Thymus (tissue), 11 donors: ENCODE data around the gene SUMO2. TPM values are rescaled to one million over a fixed set of nuclear protein-coding genes. Genes with fewer than 3 reads are reported as not detected.

Experiments used
- DNase-seq, 9 donors: peaks; one replicate each; pipeline ENCODE4 v3.0.0-alpha.2; 2013; ENCODE audit warnings: low spot score in 9 of 9, low read depth in 6 of 9, missing footprints in 1 of 9
- H3K27ac ChIP-seq, 2 donors: one replicate each; pipeline ENCODE4 v1.5.1; 2013; ENCODE audit warnings: control low read depth in 1 of 2, low read depth in 1 of 2, low read length in 1 of 2, mild to moderate bottlenecking in 1 of 2, moderate library complexity in 1 of 2
- H3K27me3 ChIP-seq, 2 donors: one replicate each; pipeline ENCODE4 v1.5.1; 2013; ENCODE audit warnings: low read length in 1 of 2; ENCODE audit not compliant: control insufficient read depth in 2 of 2, insufficient read depth in 1 of 2
- H3K36me3 ChIP-seq, 2 donors: one replicate each; pipeline ENCODE4 v1.5.1; 2013; ENCODE audit warnings: low read length in 1 of 2, mild to moderate bottlenecking in 1 of 2, moderate library complexity in 1 of 2; ENCODE audit not compliant: control insufficient read depth in 2 of 2, insufficient read depth in 2 of 2
- H3K4me1 ChIP-seq, 2 donors: one replicate each; pipeline ENCODE4 v1.5.1; 2013; ENCODE audit warnings: low read length in 2 of 2; ENCODE audit not compliant: control insufficient read depth in 2 of 2, insufficient read depth in 2 of 2
- H3K4me3 ChIP-seq, 2 donors: one replicate each; pipeline ENCODE4 v1.5.1; 2013; ENCODE audit warnings: low read length in 2 of 2, control low read depth in 1 of 2, mild to moderate bottlenecking in 1 of 2
- H3K9me3 ChIP-seq, 2 donors: one replicate each; pipeline ENCODE4 v1.5.1; 2013; ENCODE audit warnings: low read length in 1 of 2, mild to moderate bottlenecking in 1 of 2; ENCODE audit not compliant: control insufficient read depth in 2 of 2, insufficient read depth in 1 of 2
- WGBS: extraction: QIAGEN DNeasy Blood & Tissue Kit; methylation state at CpG from one replicate; pipeline ENCODE4 v1.1.7; 2013; 5-methylcytosine and 5-hydroxymethylcytosine counted together
- polyA plus RNA-seq: library from polyadenylated mRNA; stranded (reverse); fragments of 200-250 nt; gene quantifications from one replicate; pipeline ENCODE4 v1.2.3, GENCODE V29; 2013
- total RNA-seq: library from RNA; stranded (reverse); fragments of 120-200 nt; gene quantifications from one replicate; pipeline ENCODE4 v1.2.4, GENCODE V29; 2013
- donor health status: healthy.

The SUMO2 gene
- total and polyA plus RNA-seq, 2 donors = 135 to 342 TPM

DNA sequence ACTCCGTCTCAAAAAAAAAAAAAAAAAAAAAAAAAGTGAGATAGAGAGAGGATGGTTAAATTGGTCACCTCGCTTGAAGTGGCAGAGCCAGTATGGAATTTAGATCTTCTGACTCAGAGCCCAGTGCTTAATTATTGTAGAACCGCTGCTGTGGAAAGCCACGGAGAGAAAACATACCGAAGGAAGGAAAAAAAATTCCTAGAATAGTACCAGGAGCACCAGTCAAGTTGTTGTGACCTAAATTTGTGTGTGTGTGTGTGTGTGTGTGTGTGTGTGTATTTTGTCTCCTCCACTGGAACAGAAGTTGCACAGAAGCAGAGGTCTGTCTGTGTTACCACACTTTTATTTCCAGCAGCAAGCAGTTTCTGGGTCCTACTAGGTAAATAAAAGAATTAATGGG is 12.1 kb upstream of the SUMO2 start:
- Histone ChIP-seq H3K9me3 (no peaks in the 10 kb centered on the region), H3K4me1 (no peaks in the 10 kb centered on the region), H3K27ac (no peak overlapping the region), H3K4me3 (no peak overlapping the region), H3K36me3 (no peaks in the 10 kb centered on the region), H3K27me3 (no peaks in the 10 kb centered on the region)
- 97% methylated on average over 4 of the region's 5 CpGs for WGBS
- DNase-seq = no peak

DNA sequence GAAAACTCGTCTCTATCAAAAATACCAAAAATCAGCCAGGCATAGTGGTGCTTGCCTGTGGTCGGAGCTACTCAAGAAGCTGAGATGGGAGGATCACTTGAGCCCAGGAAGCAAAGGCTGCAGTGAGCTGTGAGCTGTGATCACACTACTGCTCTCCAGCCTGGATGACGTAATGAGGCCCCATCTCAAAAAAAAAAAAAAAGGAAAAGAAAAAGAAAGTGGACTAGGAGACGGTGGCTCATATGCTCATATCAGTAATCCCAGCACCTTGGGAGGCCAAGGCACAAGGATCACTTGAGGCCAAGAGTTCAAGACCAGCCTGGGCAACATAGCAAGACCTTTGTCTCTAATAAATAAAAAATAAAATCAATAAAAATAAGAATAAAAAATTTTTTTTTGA is 8.8 kb upstream of the SUMO2 start:
- Histone ChIP-seq H3K4me3 (no peak overlapping the region), H3K36me3 (no peaks in the 10 kb centered on the region), H3K27ac (no peak overlapping the region), H3K4me1 (peaks cover 0 to 3% of the 10 kb centered on the region in 2 donors), H3K9me3 (no peaks in the 10 kb centered on the region), H3K27me3 (no peaks in the 10 kb centered on the region)
- 97% methylated on average over 4 of the region's 4 CpGs for WGBS
- DNase-seq = no peak

DNA sequence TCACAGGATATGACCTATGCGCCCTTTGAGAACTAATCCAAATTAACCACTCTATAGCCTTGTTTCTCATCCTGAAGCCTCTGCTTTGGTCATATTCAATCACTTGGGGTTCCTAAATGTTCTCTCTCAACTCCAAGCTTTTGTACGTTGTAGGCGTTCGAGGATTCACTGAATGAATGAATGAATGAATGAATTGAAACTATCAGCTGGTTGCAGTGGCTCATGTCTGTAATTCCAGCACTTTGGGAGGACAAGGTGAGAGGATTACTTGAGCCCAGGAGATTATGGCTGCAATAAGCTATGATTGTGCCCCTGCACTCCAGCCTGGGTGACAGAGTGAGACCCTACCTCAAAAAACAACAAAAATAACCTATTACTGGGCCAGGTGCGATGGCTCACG is 5.9 kb upstream of the SUMO2 start:
- WGBS = 97% methylated on average over 6 of the region's 6 CpGs
- Histone ChIP-seq H3K4me1 (peaks cover 0 to 5% of the 10 kb centered on the region in 2 donors), H3K36me3 (no peaks in the 10 kb centered on the region), H3K27me3 (no peaks in the 10 kb centered on the region), H3K9me3 (no peaks in the 10 kb centered on the region), H3K27ac (no peak overlapping the region), H3K4me3 (no peak overlapping the region)
- no peak for DNase-seq

DNA sequence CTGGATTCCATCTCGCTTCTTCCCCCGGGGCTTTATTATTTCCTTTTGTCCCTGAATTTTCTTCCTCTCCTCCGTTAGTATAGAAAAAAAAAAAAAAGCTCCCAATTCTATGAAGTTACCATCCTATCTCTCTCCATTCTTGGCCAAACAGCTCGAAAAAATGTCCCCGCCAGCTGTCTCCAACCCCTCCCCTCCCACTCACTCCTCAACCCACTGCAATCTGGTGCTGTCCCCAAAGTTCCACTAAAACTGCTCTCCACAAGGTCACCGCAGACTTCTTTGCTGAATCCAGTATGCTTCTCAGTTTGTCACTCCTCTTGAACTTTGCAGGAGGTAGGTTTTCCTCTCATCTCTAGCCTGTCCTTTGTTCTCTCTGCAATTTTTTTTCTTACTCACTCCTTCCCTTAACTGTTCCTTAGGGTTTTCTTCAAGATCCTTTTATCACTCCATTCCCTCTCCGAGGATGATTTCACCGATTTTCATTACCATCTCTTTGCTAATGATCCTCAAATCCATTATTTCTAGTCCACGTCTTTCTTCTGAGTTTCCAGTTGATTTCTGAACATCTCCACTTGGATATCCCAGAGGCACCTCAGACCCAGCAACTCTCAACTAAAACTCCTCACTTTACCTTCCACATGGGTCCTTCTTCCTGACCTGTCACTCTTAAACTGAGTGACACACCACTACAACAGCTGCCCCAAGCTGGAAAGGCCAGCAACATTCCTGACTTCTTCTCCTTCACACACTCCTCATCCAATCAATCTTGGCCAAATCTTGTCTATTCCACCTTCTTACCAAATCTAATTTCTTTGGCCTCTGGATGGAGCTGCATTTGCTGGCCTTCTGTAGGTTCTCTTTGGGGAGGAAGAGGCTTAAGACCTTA is 1.5 kb upstream of the SUMO2 start:
- Histone ChIP-seq H3K27me3 (no peaks in the 10 kb centered on the region), H3K4me1 (peaks cover 3 to 23% of the 10 kb centered on the region in 2 donors), H3K27ac (no peak overlapping the region), H3K4me3 (no peak overlapping the region), H3K9me3 (no peaks in the 10 kb centered on the region), H3K36me3 (peaks cover 5 to 15% of the 10 kb centered on the region in 2 donors)
- DNase-seq = no peak
- 97% methylated on average over 9 of the region's 9 CpGs for WGBS

DNA sequence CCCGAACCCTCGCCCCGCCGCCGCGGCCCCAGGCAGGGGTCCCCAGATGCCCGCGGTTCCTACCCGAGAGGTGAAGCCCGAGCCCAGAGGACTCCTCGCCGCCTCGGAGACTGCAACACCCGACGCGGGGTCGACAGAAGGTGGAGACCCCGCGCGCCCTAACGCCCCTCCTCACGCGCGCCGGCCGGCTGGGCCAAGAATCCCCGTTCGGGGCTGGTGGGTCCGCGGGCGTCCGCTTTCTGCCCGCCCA is 515 bp downstream of the SUMO2 start:
- H3K9me3 ChIP-seq = no peaks in the 10 kb centered on the region
- H3K36me3 ChIP-seq = peaks cover 18 to 32% of the 10 kb centered on the region in 2 donors
- no peak for DNase-seq
- H3K27ac ChIP-seq = peak overlapping the region; percentile 98 to 100
- H3K4me1 ChIP-seq = peaks cover 3 to 30% of the 10 kb centered on the region in 2 donors
- peak overlapping the region; percentile 96 to 98 for H3K4me3 ChIP-seq
- under 1% methylated on average over 33 of the region's 33 CpGs for WGBS
- H3K27me3 ChIP-seq = no peaks in the 10 kb centered on the region

DNA sequence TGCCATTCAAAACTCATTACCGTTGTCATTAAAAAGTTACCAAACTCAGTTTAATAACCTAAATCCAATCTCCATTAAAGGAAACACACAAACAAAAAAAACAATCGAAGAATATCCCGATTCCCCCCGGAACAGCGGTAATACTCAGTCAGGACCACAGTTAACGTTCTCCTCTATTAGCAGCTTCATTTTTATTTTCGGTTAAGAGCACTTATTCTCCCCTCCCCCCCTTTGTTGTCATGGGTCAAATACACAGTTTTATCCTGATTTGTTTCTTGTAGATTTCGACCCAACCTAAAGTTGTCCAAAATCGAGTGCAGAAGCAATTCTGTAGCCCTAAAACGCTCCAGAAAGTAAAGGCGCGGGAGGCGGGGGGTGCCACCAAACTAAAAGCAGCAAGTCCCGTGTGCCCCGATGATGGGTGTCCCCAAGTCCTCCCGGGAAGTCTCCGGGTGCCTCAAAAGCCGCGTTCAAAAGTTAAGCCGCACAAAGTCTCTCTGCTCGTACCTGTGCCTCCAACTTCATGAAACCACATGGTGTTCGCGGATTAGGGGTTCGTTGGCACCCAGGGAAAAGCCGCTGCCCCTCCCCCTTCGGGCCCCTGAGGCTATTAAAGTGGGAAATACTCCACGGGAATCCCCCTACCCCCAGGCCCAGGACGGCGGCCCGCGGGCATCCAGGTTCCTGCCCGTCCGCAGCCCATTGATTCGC is 996 bp downstream of the SUMO2 start:
- peak overlapping the region; percentile 96 to 98 for H3K4me3 ChIP-seq
- H3K4me1 ChIP-seq = peaks cover 3 to 30% of the 10 kb centered on the region in 2 donors
- peaks cover 20 to 37% of the 10 kb centered on the region in 2 donors for H3K36me3 ChIP-seq
- no peaks in the 10 kb centered on the region for H3K9me3 ChIP-seq
- H3K27ac ChIP-seq = peak overlapping the region; percentile 98 to 100
- WGBS = under 1% methylated on average over 34 of the region's 34 CpGs
- DNase-seq = peak in 5 of 9 donors; percentile 13 to 60 (median 31)
- H3K27me3 ChIP-seq = no peaks in the 10 kb centered on the region

DNA sequence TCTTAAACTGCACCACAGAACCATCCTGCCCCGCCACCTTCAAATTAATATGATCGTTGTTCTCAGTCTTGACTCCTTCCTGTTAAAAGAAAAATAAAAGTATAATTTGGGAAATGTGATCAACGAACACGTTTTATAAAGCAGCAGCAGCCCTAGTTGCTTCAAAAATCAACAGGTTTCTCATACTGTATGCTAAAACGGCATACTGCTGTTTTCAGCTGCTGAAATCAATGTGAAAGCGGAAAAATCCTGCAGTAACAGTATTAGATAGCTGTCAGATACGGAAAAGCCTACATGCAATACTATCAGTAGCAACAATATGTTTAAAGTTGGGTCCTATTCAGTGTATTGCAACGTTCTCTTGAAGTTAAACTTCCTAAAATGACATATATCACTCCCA is 1.6 kb downstream of the SUMO2 start:
- Histone ChIP-seq H3K9me3 (no peaks in the 10 kb centered on the region), H3K4me3 (peak overlapping the region; percentile 96 to 98), H3K4me1 (peaks cover 3 to 30% of the 10 kb centered on the region in 2 donors), H3K27ac (peak overlapping the region in 1 of 2 donors; percentile 98), H3K36me3 (peaks cover 25 to 44% of the 10 kb centered on the region in 2 donors), H3K27me3 (no peaks in the 10 kb centered on the region)
- WGBS = 6% methylated on average over 8 of the region's 8 CpGs
- peak in 1 of 9 donors; percentile 16 for DNase-seq

DNA sequence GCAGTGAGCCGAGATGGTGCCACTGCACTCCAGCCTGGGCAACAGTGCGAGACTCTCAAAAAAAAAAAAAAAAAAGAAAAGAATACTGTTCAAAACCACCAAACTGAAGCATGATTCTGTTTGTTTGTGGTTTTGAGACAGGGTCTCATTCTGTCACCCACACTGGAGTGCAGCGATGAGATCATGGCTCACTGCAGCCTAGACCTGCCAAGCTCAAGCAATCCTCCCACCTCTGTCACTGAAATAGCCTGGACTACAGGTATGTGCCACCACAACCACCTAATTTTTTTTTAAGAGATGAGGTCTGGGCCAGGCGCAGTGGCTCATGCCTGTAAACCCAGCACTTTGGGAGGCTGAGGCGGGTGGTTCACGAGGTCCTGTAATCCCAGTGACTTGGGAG is 4.3 kb downstream of the SUMO2 start:
- Histone ChIP-seq H3K4me3 (no peak overlapping the region), H3K27me3 (no peaks in the 10 kb centered on the region), H3K27ac (no peak overlapping the region), H3K9me3 (no peaks in the 10 kb centered on the region), H3K4me1 (peaks cover 3 to 25% of the 10 kb centered on the region in 2 donors), H3K36me3 (peaks cover 52 to 69% of the 10 kb centered on the region in 2 donors)
- DNase-seq = peak in 1 of 9 donors; percentile 38
- WGBS = 75% methylated on average over 6 of the region's 6 CpGs

DNA sequence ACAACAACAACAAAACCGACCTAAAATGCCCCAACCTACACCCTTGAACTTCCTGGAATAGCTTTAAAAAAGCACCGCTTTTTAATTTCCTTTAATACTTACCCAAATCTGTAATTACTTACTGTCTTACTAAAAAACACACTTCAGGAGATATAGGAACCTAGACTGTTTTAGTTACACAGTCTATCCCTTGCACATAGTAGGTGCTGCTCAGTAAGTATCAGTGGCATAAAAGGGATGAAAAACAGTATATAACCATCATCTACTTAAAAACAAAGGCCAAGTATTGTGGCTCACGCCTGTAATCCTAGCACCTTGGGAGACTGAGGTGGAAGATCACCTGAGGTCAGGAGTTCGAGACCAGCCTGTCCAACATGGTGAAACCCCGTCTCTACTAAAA is 6.1 kb downstream of the SUMO2 start:
- Histone ChIP-seq H3K36me3 (peaks cover 61 to 84% of the 10 kb centered on the region in 2 donors), H3K4me1 (peaks cover under 1 to 24% of the 10 kb centered on the region in 2 donors), H3K9me3 (no peaks in the 10 kb centered on the region), H3K27me3 (no peaks in the 10 kb centered on the region), H3K4me3 (no peak overlapping the region), H3K27ac (no peak overlapping the region)
- WGBS = 97% methylated on average over 5 of the region's 5 CpGs
- DNase-seq = no peak
